HG03039 (cell line): ENCODE results near the gene SCGB1A1.

Experiments
- ATAC-seq: cut with Tn5 transposase; IDR thresholded peaks from one replicate; pipeline ENCODE4 v1.9.1; 2021; ENCODE audit warnings: mild to moderate bottlenecking, moderate library complexity; ENCODE audit not compliant: unreplicated experiment

Gene SCGB1A1

DNA sequence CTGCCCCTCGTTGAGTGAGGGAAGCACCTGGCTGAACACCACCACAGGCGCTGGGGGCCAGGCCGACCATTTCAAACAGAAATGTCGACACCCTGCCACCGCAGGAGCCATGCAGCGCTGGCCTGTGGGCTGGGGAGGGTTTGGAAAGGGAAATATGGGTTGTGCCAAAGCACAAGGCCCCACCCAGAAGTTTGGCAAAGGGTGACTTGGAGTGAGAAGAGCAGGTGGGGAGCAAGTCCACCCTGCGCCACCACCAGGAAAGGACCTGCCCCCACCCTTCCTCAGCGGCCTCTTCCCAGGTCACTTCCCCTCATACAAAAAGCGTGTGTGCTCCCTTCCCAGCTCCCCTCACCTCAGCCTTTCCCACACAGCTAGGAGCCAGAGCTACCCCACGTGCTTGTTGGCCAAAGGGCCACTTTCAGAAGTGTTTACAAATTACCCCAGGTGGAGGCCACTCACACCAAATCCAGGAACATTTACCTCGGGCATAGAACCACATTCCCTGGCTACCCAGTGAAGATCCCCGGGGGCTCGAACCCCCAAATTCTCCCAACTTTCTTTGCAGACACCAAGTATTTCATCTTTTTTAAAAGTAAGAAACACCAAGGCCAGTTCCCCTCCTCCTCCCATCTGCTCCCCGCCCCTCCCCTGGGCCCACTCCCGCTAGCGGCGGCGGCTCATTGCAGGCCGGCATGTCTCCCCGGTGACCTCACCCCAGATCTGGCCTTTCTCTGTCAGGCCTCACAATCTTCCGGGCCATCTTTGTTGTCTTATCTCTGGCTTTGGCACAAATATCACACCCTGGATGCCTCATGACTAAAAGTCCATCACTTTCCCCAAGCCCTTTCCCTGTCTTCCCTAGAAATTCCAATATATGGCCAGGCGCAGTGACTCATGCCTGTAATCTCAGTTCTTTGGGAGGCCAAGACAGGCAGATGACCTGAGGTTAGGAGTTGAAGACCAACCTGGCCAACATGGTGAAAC is 20.5 kb upstream of the SCGB1A1 start:
- no peak for ATAC-seq

DNA sequence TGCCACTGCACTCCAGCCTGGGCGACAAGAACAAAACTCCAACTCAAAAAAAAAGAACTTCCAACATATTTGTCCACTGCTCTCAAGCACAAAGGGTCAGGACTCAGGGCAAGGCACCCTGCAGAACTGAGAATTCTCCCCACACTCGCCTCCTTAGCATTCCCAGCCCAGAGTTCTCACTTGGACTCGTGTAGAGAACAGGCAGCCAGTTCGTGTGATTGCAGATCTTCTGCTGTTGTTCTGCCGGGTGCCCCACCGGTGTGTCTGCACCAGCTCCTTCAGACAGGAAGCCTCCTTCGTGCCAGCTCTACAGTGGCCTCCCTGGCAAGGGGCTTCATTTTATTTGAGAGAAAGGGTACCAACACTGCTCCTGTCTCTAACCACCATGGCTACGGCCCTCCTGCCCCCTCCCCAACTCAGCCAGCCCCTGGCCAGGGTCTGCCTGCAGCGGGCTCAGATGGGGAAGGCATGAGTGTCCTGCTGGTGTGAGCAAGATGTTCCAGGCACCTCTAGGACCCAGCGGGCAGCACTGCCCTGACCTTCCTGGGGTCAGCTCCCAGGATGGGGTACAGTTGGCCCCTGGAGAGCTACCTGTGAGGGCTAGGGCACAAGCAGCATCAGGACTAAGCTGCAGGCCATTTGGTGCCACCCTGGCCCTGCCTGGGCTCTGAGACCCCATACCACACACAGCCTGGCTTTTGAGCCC is 19.5 kb upstream of the SCGB1A1 start:
- ATAC-seq = no peak

DNA sequence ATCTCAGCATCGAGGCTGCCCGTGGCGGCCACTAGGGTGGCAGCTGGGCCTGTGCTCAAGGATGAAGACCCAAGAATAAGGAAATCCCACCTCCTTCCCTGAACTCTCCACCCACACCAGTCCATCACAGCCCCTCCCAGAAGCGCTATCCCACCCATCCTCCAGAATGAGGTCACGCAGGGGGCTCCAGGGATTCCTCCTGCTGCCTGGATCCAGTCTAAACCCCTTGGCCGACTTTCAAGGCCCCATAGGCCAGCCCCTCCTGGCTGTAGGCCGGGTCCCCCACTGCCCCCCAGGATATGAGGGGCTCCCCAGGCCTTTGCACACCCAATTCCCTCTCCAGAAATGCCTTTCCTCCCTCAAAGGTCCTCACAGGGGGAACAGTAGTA is 19.0 kb upstream of the SCGB1A1 start:
- no peak for ATAC-seq

GRCh38 chr11:62400281-62400680 is 18.6 kb upstream of the SCGB1A1 start:
- ATAC-seq = no peak

- ATAC-seq = no peak
Measured at GRCh38 chr11:62400760-62401159, 18.1 kb upstream of the SCGB1A1 start.

- ATAC-seq = no peak
Measured at GRCh38 chr11:62401356-62401755, 17.5 kb upstream of the SCGB1A1 start.

DNA sequence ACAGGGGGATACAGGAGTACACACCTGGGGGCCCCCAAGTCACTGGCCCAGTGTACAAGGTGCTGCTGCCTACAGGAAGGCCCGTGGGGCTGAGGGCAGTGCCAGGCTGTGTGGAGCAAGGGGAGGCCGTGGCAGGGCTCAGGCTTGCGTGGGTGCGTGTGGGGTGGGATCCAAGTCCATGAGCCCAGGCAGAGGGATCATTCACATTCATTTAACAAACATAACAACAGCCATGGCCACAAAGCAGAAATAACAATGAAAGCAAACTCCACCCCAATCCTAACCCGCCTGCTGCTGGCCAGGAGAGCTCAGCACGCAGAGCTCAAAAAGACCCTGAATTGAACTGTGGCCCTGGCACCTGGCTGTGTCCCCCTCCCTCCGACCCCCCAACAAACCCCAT is 17.0 kb upstream of the SCGB1A1 start:
- ATAC-seq = no peak

GRCh38 chr11:62402226-62402959 is 16.4 kb upstream of the SCGB1A1 start:
- ATAC-seq = no peak

- ATAC-seq = no peak
Measured at GRCh38 chr11:62402960-62403730, 15.7 kb upstream of the SCGB1A1 start.

DNA sequence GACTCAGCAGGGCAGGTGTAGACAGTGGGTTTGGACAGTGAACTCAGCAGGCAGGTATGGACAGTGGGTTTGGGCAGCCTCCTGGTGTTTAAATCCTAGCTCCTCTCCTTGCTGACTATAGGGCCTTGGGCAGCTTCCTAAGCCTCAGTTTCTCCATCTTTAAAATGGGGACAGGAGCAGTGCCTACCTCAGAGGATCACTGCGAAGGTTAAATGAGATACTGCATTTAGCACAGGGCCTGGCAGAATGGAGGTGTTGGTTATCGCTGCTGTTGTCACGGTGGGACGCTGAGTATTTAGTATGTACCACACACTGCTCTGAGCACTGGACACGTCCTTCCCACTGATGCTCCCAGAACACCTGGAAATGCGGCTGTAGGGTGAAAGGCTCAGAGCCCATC is 14.4 kb upstream of the SCGB1A1 start:
- ATAC-seq = no peak

DNA sequence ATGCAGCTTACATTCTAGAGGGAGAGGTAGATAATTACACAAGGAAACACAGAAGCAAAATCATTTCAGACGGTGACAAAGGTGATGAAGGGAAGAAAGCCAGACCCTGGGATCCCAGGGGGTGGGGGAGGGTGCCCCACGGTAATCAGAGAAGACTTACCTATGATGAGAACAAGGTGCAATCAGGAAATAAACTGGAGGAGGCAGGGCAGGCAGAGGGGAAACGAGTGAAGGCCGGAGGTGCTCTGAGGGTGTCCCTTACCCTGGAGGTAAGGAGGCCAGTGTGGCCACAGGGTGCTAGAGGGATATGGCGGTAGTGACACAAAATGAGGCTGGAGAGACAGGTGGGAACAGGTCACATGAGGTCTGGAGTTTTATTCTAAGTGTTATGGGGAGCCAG is 13.9 kb upstream of the SCGB1A1 start:
- no peak for ATAC-seq

DNA sequence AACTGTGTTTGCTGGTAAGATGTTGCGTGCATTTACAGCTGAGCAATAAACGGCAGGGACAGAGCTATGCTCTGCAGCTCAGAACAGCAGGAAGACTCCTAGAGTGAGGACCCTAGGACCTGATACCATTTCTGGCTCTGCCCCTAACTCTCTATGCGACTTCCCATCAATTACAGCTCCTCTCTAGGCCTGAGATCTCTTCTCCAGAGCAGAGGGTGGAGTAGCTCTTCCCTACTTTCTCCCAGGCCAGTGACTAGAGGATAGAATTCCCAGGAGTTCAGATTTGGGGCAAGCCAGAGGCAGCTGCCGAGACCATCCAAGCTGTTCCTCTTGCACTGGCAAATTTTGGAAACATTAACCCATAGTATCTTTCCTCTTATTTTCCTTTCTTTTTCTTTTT is 12.8 kb upstream of the SCGB1A1 start:
- no peak for ATAC-seq

GRCh38 chr11:62409831-62410230 is 9.0 kb upstream of the SCGB1A1 start:
- no peak for ATAC-seq

- ATAC-seq = no peak
Measured at GRCh38 chr11:62410972-62411371, 7.9 kb upstream of the SCGB1A1 start.

- ATAC-seq = no peak
Measured at GRCh38 chr11:62411524-62411923, 7.3 kb upstream of the SCGB1A1 start.

GRCh38 chr11:62413060-62413696 is 5.7 kb upstream of the SCGB1A1 start:
- no peak for ATAC-seq

- no peak for ATAC-seq
Measured at GRCh38 chr11:62416596-62416995, 2.2 kb upstream of the SCGB1A1 start.

GRCh38 chr11:62418136-62418535 is 697 bp upstream of the SCGB1A1 start:
- no peak for ATAC-seq

- ATAC-seq = no peak
Measured at GRCh38 chr11:62419314-62419929, 589 bp downstream of the SCGB1A1 start.

- no peak for ATAC-seq
Measured at GRCh38 chr11:62419943-62420342, 1.1 kb downstream of the SCGB1A1 start.
